Ovary (tissue), 9 donors: ENCODE measurements around the gene CUTA. TPM values are rescaled to one million over a fixed set of nuclear protein-coding genes. Genes with fewer than 3 reads are reported as not detected.
A peak's percentile ranks its signal among the peaks of the same experiment; 100 is the strongest.

ENCODE experiments used
- DNase-seq, 5 donors: peaks; one replicate each; pipeline ENCODE4 v3.0.0-alpha.2; 2019 to 2020
- H3K27ac ChIP-seq, 2 donors: fragments of 200-600 bp; one replicate each; pipeline versions ENCODE4 v1.5.1 to v1.8.0; 2019 to 2022
- H3K27me3 ChIP-seq: fragments of 200-600 bp; one replicate; pipeline ENCODE4 v1.8.0; 2022
- H3K36me3 ChIP-seq: fragments of 200-600 bp; sonication (generic); one replicate; pipeline ENCODE4 v1.5.1; 2019
- H3K4me1 ChIP-seq: one replicate; pipeline ENCODE4 v1.8.1; 2013; ENCODE audit warnings: mild to moderate bottlenecking, moderate library complexity; ENCODE audit not compliant: insufficient read depth
- H3K4me3 ChIP-seq: fragments of 200-600 bp; sonication (generic); one replicate; pipeline ENCODE4 v1.5.1; 2017
- H3K9me3 ChIP-seq, 2 donors: fragments of 200-600 bp in 1 of 2; sonication (generic) in 1 of 2; one replicate each; pipeline versions ENCODE4 v1.5.1 to v1.8.1; 2013 to 2019; ENCODE audit warnings: mild to moderate bottlenecking in 1 of 2, moderate library complexity in 1 of 2
- CTCF ChIP-seq, 3 donors: fragments of 450-650 bp in 2 of 3; fragments of 200-600 bp in 1 of 3; IDR thresholded peaks; one replicate each; pipeline versions ENCODE4 v1.5.1 to v1.8.0; 2016 to 2022; ENCODE audit warnings: antibody characterized with exemption in 3 of 3, mild to moderate bottlenecking in 1 of 3
- EP300 ChIP-seq: sonication (generic); formaldehyde crosslinking; IDR thresholded peaks from one replicate; pipeline ENCODE4 v1.6.1; 2017; ENCODE audit warnings: antibody characterized with exemption
- POLR2A ChIP-seq: fragments of 450-650 bp; IDR thresholded peaks from one replicate; pipeline ENCODE4 v1.6.1; 2017; ENCODE audit warnings: antibody characterized with exemption, mild to moderate bottlenecking, moderate library complexity
- WGBS, 3 donors: extraction: QIAGEN DNeasy Blood & Tissue Kit in 1 of 3; methylation state at CpG; one replicate each; pipeline versions ENCODE4 v1.1.5 to v1.1.7; 2013 to 2017; 5-methylcytosine and 5-hydroxymethylcytosine counted together
- intact Hi-C, 4 donors: fragments of 100-400 bp; cut with DNase I; formaldehyde crosslinking; loops; one replicate each; pipeline versions ENCODE4 v1.11.0 to v1.15.1; 2022 to 2023
- polyA plus RNA-seq, 2 donors: library from polyadenylated mRNA; stranded (reverse); fragments of 200-250 nt in 1 of 2; fragments of 350-450 nt in 1 of 2; fragmentation: Illumina TruSeq in 1 of 2; extraction: RNeasy Lipid Tissue Mini Kit (QIAGEN cat#74804) in 1 of 2; gene quantifications; one replicate each; pipeline ENCODE4 v1.2.3, GENCODE V29; 2013 to 2014
- total RNA-seq, 7 donors: library from RNA; depleted of rRNA in 2 of 7; stranded (reverse); fragments of >200 nt in 2 of 7; fragmentation: NEBNext Ultra II Directional in 3 of 7; extraction: Animal tissue kit (Norgen Biotek cat#: 25700) in 3 of 7; gene quantifications; one replicate each; pipeline versions ENCODE4 v1.1.0 to v1.2.4, GENCODE V29; 2016 to 2023
- donor health status: DM: no; HTN: no; CAD: no; lungs with moderate emphysema.
- donor health status: DM: no; HTN: no; CAD: no.
- donor health status: Bipolar disorder and iron deficiency.
- donor health status: DM: yes; HTN: yes; CAD: no.
- donor health status: DM: no; HTN: no; CAD: no.
- donor health status: DM: yes; HTN: yes; CAD: no.

The CUTA gene
- total and polyA plus RNA-seq, 9 donors, result 125 to 250 (median 177) TPM

- no peaks in the 10 kb centered on the region for H3K9me3 ChIP-seq
- peak in 1 of 5 donors; percentile 18 for DNase-seq
- intact Hi-C loops, result no loop called here
- H3K27me3 ChIP-seq, result no peaks in the 10 kb centered on the region
- H3K4me3 ChIP-seq, result no peak overlapping the region
- H3K36me3 ChIP-seq, result no peaks in the 10 kb centered on the region
- 90 to 96% (median 95%) methylated on average over 15 to 17 of the region's 17 CpGs for WGBS, 3 donors
- H3K4me1 ChIP-seq, result no peaks in the 10 kb centered on the region
- TF ChIP-seq POLR2A, result no peak
- no peak for TF ChIP-seq CTCF (IDR thresholded peaks at IDR 0.05)
- TF ChIP-seq EP300, result no peak
- H3K27ac ChIP-seq, result no peak overlapping the region
Observed at GRCh38 chr6:33443025-33443424, 25.1 kb upstream of the CUTA start.

GRCh38 chr6:33442283-33442682, 24.4 kb upstream of the CUTA start:
- no peak overlapping the region for H3K4me3 ChIP-seq
- H3K27me3 ChIP-seq, result no peaks in the 10 kb centered on the region
- intact Hi-C loops, result no loop called here
- no peak for DNase-seq
- H3K27ac ChIP-seq, result no peak overlapping the region
- no peaks in the 10 kb centered on the region for H3K36me3 ChIP-seq
- H3K9me3 ChIP-seq, result no peaks in the 10 kb centered on the region
- no peaks in the 10 kb centered on the region for H3K4me1 ChIP-seq
- 78 to 84% (median 82%) methylated on average over 8 of the region's 8 CpGs for WGBS, 3 donors
- TF ChIP-seq POLR2A (no peak), EP300 (no peak), CTCF (IDR thresholded peaks at IDR 0.05) (no peak)

DNA sequence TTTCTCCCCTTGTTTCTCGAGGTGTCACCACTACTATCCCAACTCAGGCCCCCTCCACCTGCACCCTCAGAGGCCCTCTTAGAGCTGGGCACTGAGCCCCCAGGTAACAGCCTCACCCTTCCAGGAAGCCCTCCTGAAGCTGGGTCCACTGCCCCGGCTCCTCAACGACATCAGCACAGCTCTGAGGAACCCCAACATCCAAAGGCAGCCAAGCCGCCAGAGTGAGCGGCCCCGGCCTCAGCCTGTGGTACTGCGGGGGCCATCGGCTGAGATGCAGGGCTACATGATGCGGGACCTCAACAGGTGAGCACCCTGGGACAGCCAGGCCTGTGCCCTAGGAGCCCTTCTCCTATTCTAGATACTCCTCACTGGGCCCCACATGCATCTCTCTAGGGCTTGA, 23.6 kb upstream of the CUTA start:
- H3K27me3 ChIP-seq, result no peaks in the 10 kb centered on the region
- no peak overlapping the region for H3K27ac ChIP-seq
- TF ChIP-seq CTCF (IDR thresholded peaks at IDR 0.05) (no peak), POLR2A (no peak), EP300 (no peak)
- DNase-seq, result no peak
- intact Hi-C loops, result no loop called here
- H3K4me1 ChIP-seq, result no peaks in the 10 kb centered on the region
- no peaks in the 10 kb centered on the region for H3K36me3 ChIP-seq
- H3K9me3 ChIP-seq, result no peaks in the 10 kb centered on the region
- WGBS, 3 donors, result 90 to 91% (median 91%) methylated on average over 9 of the region's 9 CpGs
- H3K4me3 ChIP-seq, result no peak overlapping the region

DNA sequence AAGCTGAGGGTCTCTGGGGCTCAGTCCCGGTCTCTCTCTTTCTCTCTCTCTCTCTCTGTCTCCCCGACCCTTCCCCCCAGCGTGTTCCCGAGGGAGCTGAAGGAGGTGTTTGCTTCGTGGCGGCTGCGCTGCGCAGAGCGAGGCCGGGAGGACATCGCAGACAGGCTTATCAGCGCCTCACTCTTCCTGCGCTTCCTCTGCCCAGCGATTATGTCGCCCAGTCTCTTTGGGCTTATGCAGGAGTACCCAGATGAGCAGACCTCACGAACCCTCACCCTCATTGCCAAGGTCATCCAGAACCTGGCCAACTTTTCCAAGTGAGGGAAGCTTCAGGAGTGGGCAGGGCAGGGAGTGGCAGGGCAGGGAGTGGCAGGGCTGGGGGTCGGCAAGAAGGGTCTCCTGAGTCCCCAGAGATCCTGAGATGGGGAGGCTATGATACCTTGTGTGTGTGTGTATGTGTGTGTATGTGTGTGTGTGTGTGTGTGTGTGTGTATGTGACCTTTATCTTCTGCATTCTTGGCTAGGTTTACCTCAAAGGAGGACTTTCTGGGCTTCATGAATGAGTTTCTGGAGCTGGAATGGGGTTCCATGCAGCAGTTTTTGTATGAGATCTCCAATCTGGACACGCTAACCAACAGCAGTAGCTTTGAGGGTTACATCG, 22.9 kb upstream of the CUTA start:
- no peaks in the 10 kb centered on the region for H3K36me3 ChIP-seq

More for the DNA sequence above, 22.9 kb upstream of the CUTA start:
- Histone ChIP-seq H3K4me3 (no peak overlapping the region), H3K9me3 (no peaks in the 10 kb centered on the region), H3K27ac (no peak overlapping the region), H3K27me3 (no peaks in the 10 kb centered on the region), H3K4me1 (no peaks in the 10 kb centered on the region)
- DNase-seq, result no peak
- WGBS, 3 donors, result 70 to 77% (median 76%) methylated on average over 19 of the region's 19 CpGs
- TF ChIP-seq EP300 (no peak), POLR2A (no peak), CTCF (IDR thresholded peaks at IDR 0.05) (no peak)
- intact Hi-C loops, result no loop called here
